Stimulated activated CD4-positive, alpha-beta T cell treated with anti-CD3 and anti-CD28 coated beads, Interleukin-2, amount 100 ng/mL, for 48 hours (primary cell): ENCODE results near the gene NEFH.

ENCODE experiments used
- DNase-seq, 2 donors: peaks; one replicate each; pipeline ENCODE4 v3.0.0-alpha.2; 2020

NEFH gene

DNA sequence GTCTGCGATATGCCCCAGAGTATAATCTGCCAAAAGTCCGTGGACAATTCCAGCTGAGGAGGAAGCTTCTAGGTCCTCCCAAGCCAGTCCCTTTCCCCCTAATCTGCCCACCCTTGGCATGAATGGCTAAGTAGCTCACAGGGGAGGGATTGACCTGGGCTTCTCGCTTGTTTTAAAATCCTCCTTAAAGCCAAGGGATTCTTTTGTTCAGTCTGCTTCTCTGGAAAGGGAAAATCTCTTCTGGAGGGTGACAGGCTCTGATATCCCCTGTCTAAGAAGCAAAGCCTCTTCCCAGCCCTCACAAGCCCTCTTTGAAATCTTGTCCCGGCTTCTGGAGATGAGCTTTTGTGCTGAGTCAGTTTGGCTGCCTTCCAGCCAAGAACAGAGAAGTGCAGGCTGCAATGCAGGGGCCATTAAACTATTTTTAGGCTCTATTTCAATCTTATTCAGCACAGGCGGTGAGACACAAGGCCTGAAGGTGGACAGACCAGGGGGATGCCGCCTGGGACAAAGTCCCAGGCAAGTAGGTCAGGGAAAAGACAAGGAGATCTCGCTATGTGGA lies 23.9 kb downstream of the NEFH start:
- DNase-seq: no peak

DNA sequence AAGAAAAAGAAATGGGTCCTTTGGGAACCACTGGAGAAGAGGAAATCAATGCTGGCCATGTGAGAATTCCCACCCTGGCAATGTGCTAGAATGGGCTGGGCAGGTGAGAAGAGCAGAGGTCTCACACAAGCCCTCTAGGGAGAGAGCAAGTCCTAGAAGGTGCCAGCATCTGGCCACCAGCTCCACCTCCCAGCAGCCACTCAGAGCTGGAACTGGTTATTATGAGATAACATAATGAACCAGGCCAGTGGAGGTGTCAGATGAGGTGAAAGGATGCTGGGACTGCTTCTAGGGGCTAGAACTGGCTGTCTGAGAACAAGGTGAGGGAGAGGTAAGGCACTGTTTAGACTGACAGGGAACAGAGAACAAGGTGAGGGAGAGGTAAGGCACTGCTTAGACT lies 29.3 kb downstream of the NEFH start:
- DNase-seq: no peak

DNA sequence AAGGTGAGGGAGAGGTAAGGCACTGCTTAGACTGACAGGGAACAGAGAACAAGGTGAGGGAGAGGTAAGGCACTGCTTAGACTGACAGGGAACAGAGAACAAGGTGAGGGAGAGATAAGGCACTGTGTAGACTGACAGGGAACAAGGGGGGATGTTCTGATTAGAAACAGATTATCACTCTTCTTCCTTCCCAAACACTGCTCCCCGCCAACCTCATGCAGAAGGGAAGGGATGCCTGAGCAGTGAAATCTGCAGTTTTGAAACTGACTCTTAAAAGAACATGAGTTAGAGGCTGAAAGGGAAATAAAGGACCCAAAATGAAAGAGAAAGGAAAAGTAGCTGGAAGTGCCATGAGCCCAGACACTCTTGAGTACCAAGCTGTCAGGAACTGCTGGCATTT lies 29.8 kb downstream of the NEFH start:
- DNase-seq: no peak

DNA sequence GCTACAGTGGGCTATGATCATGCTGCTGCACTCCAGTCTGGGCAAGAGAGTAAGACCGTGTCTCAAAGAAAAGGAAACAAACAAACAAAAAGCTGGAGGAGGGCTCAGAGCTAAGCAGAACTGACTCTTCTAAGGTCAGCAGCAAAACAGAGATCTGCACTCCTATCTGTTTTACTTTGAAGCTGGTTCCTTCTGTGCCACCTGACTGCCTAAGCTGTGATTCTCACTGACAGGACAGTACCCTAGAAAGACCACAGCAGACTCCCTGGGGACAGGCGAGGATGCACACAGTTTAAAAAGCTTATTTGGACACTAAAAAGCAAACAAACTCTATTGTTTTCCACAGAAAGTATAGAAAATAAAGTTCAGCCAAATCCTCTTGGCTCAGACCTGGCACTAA lies 30.5 kb downstream of the NEFH start:
- DNase-seq: no peak

DNA sequence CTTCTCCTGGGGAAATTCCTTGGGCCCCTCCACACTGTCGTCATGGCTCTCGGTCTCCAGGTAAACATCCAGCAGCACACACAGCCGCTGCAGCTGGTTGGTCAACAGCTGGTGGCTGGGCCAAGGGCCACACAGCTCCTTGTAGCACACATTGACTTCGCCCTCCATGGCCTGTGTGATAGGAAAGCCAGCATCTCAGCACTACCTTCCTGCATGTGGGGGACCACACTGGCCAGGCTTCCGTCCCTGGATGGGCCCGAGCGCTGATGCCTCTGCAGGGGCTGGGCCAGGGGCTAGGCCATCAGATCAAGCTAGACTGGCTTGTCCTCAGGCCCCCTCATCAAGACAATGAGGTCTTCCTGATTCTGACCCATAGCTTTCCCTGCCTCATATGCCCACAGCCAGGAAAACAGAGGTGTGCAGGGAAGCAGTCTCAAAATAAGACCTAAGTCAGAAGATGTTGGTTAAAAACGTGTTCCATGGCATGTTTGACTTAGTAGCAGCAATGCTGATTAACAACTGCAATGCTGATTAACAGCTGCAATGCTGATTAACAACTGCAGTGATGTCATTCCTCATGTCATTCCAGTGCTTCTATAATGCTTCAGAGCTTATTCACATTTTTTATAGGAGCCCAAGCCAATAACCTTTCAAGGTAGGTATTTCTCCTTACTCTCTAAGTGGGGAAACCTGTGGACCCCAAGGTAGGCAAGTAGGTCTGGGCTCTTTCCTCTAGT lies 31.3 kb downstream of the NEFH start:
- no peak for DNase-seq

DNA sequence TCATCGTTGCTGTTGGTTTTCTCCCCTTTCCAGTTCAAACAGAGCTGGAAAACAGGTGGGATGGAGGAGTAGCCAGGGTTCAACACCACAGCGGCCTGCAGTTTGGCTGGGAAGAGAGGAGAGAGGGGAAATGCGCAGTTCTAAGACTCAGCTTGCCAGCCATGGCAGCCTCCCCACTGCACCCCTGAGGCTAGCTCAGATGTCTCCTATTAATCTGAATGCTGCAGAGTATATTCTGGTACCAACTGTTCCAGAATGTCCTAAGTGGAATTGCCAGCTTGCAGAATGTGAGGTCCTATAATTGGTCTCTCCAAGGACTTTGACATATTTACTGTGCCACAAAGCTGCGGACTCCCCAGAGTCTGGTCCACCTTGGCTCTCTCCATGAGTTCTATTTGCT lies 32.0 kb downstream of the NEFH start:
- DNase-seq: no peak

DNA sequence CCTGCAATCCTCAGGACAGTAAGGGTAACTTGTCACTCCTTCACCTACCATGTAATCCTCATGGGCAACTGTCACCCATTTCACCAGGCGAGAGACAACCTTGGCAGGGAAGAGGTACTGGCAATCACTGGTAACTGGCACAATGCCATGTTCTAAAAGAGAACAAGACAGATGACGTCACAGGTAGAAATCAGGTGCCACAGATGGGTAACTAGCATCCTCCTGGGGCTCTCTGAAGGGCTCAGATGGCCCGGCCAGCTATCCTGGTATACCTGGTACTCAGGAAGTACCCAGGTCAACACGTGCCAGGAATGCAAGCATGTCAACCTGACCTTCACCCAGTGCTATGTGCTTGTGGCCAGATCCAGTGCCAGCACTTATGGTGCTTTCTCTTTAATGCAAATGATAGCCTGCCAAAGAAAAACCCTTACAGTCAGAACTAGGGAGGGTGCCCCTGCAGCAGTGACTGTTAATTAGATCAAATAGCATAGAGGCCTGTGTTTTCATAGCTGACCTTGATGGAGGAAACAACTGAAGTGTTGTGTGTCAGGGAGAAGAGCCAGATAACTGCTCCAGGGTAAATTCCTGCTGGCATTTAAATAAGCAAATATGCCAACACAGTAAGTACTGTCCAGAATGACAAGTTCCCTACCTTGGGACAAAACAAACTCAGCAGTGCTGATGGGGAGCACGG lies 37.3 kb downstream of the NEFH start:
- DNase-seq: no peak

DNA sequence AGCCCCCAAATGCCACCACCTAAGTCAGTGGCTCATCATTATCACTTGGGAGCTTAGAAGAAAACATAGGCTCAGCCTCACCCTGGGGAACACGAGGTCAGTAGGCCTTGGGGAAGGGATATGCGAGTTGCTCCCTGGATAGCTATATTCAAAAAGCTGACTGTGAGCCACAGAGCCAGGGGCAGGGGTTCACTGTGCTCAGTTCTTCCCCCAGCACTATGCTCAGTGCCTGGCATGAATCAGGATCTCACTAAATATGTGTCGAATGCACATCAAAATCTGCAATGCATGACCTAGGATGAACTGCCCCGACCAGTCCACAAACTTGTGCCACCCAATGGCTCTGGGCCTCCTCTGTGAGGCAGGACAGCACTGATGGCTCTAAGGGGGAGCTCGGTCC lies 38.4 kb downstream of the NEFH start:
- DNase-seq: no peak

DNA sequence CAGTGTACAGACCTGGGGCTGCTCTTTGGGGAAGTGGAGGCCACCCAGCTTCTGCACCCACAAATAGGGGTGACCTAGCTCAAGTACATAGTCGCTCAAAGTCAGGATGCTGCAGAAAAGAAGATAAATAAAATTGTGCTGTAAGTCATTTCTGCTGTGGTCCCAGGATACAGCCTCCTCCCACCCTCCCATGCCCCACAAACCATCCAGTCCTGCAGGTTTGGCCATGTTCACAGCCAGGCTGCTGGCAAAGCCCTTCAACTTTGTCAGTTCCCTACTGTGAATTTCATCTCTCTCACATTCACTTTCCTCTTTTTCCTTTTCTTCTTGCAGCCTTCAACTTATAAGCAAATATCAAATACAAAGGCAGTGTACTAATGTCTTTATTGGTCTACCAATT lies 40.0 kb downstream of the NEFH start:
- no peak for DNase-seq

DNA sequence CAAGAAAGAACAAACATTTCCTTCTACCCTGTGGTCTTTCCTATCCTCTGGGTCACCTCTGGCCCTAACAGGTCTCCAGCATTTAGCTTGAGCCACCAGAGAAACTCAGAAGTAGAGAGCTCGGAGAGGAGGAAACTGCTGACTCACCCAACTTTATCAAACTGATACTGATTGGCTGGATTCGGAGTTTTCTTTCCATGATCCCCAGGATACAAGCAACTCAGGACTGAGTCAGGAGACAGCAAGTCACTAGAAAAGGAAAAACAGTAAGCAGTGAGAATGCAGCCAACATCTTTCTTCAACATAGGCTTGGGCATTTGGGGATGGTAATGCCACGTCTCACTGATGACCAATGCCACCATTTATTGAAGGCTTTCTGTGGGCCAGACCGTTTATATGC lies 40.8 kb downstream of the NEFH start:
- no peak for DNase-seq

DNA sequence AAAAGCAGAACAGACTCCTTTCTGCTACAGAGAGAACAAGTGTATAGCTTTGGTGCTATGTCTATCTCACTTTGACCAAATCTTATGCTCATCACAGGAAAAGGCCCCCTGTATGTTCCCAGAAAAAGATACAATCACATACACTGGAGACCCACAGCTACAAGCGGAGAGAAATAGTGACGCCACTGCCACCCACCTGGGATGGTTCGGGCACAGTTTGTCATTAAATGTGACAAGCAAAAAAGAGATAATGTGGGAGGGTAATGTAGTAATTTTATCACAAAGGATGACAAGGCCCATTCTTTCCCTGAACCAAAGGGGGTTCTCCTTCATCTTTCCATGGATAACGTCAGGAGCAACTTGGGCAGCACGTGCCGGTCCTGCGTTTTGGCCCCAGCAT lies 41.5 kb downstream of the NEFH start:
- no peak for DNase-seq

DNA sequence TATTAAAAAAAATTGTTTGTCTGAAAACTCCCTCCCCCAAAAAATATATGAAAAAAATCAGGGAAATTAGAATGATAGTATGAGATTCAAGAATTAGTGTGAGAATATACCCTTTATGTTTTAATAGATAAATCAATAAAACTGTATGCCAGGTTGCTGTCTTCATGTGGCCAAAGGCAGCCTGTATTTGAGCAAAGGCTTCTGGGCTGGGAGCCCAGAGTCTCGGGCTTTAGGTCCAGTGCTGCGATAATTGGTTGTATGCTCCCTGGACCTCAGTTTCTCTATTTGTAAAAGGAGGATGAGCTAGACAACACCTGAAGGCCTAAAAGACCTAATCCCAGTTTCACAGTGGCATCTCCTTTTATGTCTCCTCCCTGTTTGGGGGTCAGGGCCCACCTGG lies 43.7 kb downstream of the NEFH start:
- no peak for DNase-seq

DNA sequence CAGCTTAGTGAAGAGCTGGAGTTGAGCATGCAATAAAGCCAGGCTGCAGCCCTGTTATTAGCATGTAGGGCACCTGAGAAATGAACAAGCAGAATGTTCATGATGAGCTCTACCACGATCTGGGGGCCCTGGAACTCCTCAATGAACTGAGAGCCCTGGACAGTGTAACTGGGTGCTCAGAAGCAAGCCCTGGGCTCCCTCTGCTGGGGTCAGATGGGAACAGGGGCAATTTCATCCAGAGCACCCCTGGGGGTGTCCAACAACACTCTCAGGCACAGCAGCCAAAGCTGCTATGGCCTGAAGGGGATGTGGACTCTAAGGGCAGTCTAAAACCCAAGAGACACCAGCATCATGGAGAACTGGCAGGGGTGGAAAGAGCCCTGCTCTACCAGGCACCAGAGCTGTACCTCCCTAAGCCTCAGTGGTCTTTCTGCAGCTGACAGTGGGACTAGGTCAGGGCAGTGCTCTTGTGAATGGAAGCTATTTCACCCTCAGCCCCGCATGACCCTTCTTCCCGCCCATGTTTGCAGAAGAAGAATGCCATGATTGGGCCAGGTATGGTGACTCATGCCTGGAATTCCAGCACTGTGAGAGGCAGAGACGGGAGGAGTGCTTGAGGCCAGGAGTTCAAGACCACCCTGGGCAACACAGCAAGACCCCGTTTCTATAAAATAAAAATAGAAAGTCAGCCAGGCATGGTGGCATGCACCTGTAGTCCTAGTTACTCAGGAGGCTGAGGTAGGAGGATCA lies 44.6 kb downstream of the NEFH start:
- DNase-seq: no peak

DNA sequence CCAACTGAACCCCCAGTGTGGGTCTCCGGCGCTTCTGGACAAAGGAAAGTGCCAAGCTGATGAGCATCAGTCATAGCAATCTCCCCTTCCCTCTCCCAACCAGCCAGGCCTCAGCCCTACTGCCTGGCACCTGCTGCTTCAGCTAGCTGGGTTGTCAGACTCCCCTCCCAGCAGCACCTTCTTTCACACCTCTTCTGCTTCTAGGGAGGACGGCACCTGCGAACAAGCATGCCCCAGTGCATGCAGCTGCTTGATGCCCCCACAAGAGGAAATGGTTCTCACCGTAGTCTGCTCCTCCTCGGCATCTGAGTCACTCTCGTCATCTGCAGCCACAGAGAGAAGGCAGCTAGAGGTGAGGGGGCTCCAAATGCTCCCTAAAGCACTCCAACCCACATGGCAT lies 48.1 kb downstream of the NEFH start:
- DNase-seq: no peak

DNA sequence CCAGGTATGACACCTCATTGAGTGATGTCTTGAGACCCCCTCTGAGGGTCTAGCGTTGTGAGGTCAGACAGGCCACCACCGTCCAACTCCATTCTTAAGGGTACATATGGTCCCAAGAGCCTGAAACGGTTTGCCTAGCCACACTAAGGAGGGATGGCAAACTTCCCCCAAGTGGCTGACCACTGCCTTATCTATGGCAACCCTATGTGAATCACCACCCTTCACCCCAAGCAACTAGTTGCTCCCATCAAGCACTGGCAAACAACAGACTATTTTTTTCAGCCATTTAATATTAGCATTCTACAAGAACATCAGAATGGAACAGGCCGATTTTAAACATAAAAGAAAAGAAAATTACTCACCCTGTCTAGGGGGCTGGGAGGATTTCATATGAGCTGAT lies 50.7 kb downstream of the NEFH start:
- DNase-seq: no peak

DNA sequence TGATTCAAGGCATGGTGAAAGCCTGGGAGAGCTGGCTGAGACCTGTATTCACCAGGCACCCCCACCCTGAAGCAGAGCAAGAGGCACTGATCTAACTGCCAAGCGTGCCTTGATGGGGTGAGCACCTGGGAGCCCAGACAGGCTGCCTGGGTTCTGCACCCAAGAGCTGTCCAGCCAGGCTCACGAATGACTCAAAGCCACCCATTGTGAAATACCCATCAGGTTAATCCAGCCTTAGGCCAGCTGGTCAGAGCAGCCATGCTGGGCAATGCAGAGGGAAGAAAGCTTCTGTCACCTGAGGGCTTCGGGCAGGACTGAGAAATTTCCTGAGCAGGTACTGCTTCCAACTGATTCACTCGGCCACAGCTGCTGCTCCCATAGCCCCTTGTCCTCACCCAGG lies 51.4 kb downstream of the NEFH start:
- no peak for DNase-seq

DNA sequence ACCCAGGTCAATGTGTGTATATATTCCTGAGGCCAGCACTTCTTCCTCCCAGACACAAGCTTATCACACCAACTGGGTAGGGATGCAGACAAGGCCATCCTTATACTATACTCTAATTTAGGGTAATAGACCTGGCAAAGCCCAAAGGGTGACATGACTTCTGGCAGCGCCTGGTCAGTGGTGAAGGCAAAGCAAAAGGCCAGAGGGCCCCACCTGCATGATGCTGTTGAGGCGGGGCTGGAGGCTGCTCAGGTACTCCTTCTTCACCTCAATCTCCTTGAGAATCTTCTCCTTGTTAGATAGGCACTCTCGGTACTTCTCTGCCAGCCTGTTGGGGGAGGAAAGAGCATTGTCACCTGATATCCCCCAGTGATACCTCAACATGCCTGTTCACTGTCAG lies 56.4 kb downstream of the NEFH start:
- no peak for DNase-seq

DNA sequence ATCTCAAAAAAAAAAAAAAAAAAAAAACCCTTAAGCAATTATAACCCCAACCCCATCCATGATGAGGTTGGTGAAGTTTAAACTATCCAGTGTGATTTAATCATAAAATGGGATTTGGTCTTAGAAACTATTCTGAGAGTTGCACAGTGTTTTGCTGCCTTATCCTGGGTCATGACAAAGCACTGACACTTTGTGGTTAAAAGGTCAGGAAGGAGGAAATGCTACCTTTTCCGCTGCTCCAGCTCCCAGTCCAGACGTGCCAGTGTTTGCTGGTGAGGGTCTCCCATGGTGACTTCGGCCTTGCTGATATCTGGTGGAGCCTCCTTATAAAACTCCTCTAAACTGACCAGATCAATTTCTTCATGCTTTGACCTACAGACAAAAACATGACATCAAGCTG lies 59.1 kb downstream of the NEFH start:
- no peak for DNase-seq
